Left hindlimb (tissue), 1 donor: Measurements from ENCODE around the gene RDH14.
A peak's percentile ranks its signal among the peaks of the same experiment; 100 is the strongest.

ENCODE experiments used
- DNase-seq: peaks from one replicate; pipeline ENCODE4 v3.0.0-alpha.2; 2018

RDH14 gene

GRCh38 chr2:18559531-18560030, 872 bp downstream of the RDH14 start:
- peak; percentile 37 for DNase-seq

GRCh38 chr2:18558458-18558857, 2.0 kb downstream of the RDH14 start:
- no peak for DNase-seq

- no peak for DNase-seq
Observed at GRCh38 chr2:18557121-18557520, 3.3 kb downstream of the RDH14 start.

- DNase-seq, result no peak
Observed at GRCh38 chr2:18552351-18553077, 7.9 kb downstream of the RDH14 start.

GRCh38 chr2:18551623-18552022, 8.8 kb downstream of the RDH14 start:
- DNase-seq, result no peak

GRCh38 chr2:18551169-18551568, 9.3 kb downstream of the RDH14 start:
- no peak for DNase-seq

- no peak for DNase-seq
Observed at GRCh38 chr2:18550433-18550832, 10.0 kb downstream of the RDH14 start.

- no peak for DNase-seq
Observed at GRCh38 chr2:18549083-18549482, 11.4 kb downstream of the RDH14 start.

GRCh38 chr2:18548621-18549020, 11.8 kb downstream of the RDH14 start:
- no peak for DNase-seq

- DNase-seq, result no peak
Observed at GRCh38 chr2:18546567-18546966, 13.9 kb downstream of the RDH14 start.

GRCh38 chr2:18545384-18545783, 15.1 kb downstream of the RDH14 start:
- DNase-seq, result no peak

- no peak for DNase-seq
Observed at GRCh38 chr2:18544171-18544570, 16.3 kb downstream of the RDH14 start.

- DNase-seq, result no peak
Observed at GRCh38 chr2:18540872-18541271, 19.6 kb downstream of the RDH14 start.

GRCh38 chr2:18536697-18537096, 23.8 kb downstream of the RDH14 start:
- no peak for DNase-seq

- DNase-seq, result no peak
Observed at GRCh38 chr2:18536100-18536499, 24.4 kb downstream of the RDH14 start.

GRCh38 chr2:18531194-18531593, 29.3 kb downstream of the RDH14 start:
- no peak for DNase-seq

- no peak for DNase-seq
Observed at GRCh38 chr2:18527822-18528221, 32.6 kb downstream of the RDH14 start.

- no peak for DNase-seq
Observed at GRCh38 chr2:18527326-18527725, 33.1 kb downstream of the RDH14 start.

GRCh38 chr2:18526429-18526828, 34.0 kb downstream of the RDH14 start:
- DNase-seq, result no peak

- no peak for DNase-seq
Observed at GRCh38 chr2:18525852-18526251, 34.6 kb downstream of the RDH14 start.

GRCh38 chr2:18525236-18525635, 35.2 kb downstream of the RDH14 start:
- no peak for DNase-seq

GRCh38 chr2:18522484-18523146, 37.8 kb downstream of the RDH14 start:
- no peak for DNase-seq

- peak; percentile 93 for DNase-seq
Observed at GRCh38 chr2:18520451-18521425, 39.7 kb downstream of the RDH14 start.
